ENCODE measurements around the gene LMBR1.

LMBR1 gene

GRCh38 chr7:156739596-156739995 is 153.4 kb downstream of the LMBR1 start:
- Histone ChIP-seq H3K9ac (no peak overlapping the region), H3K79me2 (ENCODE audit: insufficient read depth, low read depth) (no peaks in the 10 kb centered on the region), H3K4me3 (IDR thresholded peaks at IDR 0.05; ENCODE audit: insufficient read depth, low read depth, low read length) (no peak overlapping the region), H3K27ac (no peak overlapping the region), H4K20me1 (ENCODE audit: insufficient read depth) (no peaks in the 10 kb centered on the region), H3K4me1 (ENCODE audit: low read depth, poor library complexity, severe bottlenecking) (no peaks in the 10 kb centered on the region), H2AFZ (ENCODE audit: low read depth) (no peak overlapping the region), H3K27me3 (ENCODE audit: insufficient read depth, low read depth) (no peaks in the 10 kb centered on the region), H3K4me2 (no peak overlapping the region), H3K36me3 (ENCODE audit: insufficient read depth) (no peaks in the 10 kb centered on the region; the same call in 1 of the 2 replicates)
- no peak for TF ChIP-seq CTCF (conservative IDR thresholded peaks at IDR 0.05; ENCODE audit: low read depth, low read length)

- Histone ChIP-seq H3K36me3 (ENCODE audit: insufficient read depth) (no peaks in the 10 kb centered on the region; the same call in none of the 2 replicates), H3K4me3 (IDR thresholded peaks at IDR 0.05; ENCODE audit: insufficient read depth, low read depth, low read length) (no peak overlapping the region), H3K79me2 (ENCODE audit: insufficient read depth, low read depth) (no peaks in the 10 kb centered on the region), H3K27ac (no peak overlapping the region), H3K4me2 (no peak overlapping the region), H2AFZ (ENCODE audit: low read depth) (no peak overlapping the region), H3K9ac (no peak overlapping the region), H3K4me1 (ENCODE audit: low read depth, poor library complexity, severe bottlenecking) (no peaks in the 10 kb centered on the region), H3K27me3 (ENCODE audit: insufficient read depth, low read depth) (no peaks in the 10 kb centered on the region), H4K20me1 (ENCODE audit: insufficient read depth) (no peaks in the 10 kb centered on the region)
- no peak for TF ChIP-seq CTCF (conservative IDR thresholded peaks at IDR 0.05; ENCODE audit: low read depth, low read length)
Observed at GRCh38 chr7:156735851-156736250, 157.1 kb downstream of the LMBR1 start.

GRCh38 chr7:156733638-156734037 is 159.3 kb downstream of the LMBR1 start:
- H3K4me3 ChIP-seq (IDR thresholded peaks at IDR 0.05; ENCODE audit: insufficient read depth, low read depth, low read length), result no peak overlapping the region
- no peaks in the 10 kb centered on the region for H4K20me1 ChIP-seq (ENCODE audit: insufficient read depth)
- H3K4me1 ChIP-seq (ENCODE audit: low read depth, poor library complexity, severe bottlenecking), result no peaks in the 10 kb centered on the region
- TF ChIP-seq CTCF (conservative IDR thresholded peaks at IDR 0.05; ENCODE audit: low read depth, low read length), result no peak
- no peaks in the 10 kb centered on the region for H3K79me2 ChIP-seq (ENCODE audit: insufficient read depth, low read depth)
- no peaks in the 10 kb centered on the region; the same call in none of the 2 replicates for H3K36me3 ChIP-seq (ENCODE audit: insufficient read depth)
- no peak overlapping the region for H3K9ac ChIP-seq
- H3K27me3 ChIP-seq (ENCODE audit: insufficient read depth, low read depth), result no peaks in the 10 kb centered on the region
- H3K4me2 ChIP-seq, result no peak overlapping the region
- no peak overlapping the region for H2AFZ ChIP-seq (ENCODE audit: low read depth)
- no peak overlapping the region for H3K27ac ChIP-seq

GRCh38 chr7:156732091-156732625 is 160.8 kb downstream of the LMBR1 start:
- Histone ChIP-seq H3K4me1 (ENCODE audit: low read depth, poor library complexity, severe bottlenecking) (no peaks in the 10 kb centered on the region), H3K9ac (no peak overlapping the region), H3K27me3 (ENCODE audit: insufficient read depth, low read depth) (no peaks in the 10 kb centered on the region), H3K36me3 (ENCODE audit: insufficient read depth) (no peaks in the 10 kb centered on the region; the same call in none of the 2 replicates), H3K4me3 (IDR thresholded peaks at IDR 0.05; ENCODE audit: insufficient read depth, low read depth, low read length) (no peak overlapping the region), H3K4me2 (no peak overlapping the region), H2AFZ (ENCODE audit: low read depth) (no peak overlapping the region), H4K20me1 (ENCODE audit: insufficient read depth) (no peaks in the 10 kb centered on the region), H3K27ac (no peak overlapping the region), H3K79me2 (ENCODE audit: insufficient read depth, low read depth) (no peaks in the 10 kb centered on the region)
- TF ChIP-seq CTCF (conservative IDR thresholded peaks at IDR 0.05; ENCODE audit: low read depth, low read length), result no peak

Measured in KMS-11 (cell line).